CD4-positive, alpha-beta T cell treated with Interleukin-4 for 1 hour (primary cell): ENCODE measurements around the gene NSMF.
A peak's percentile ranks its signal among the peaks of the same experiment; 100 is the strongest.
"Not testable (repeated sequence)": the region's sequence is repeated elsewhere in the genome, so short reads cannot be mapped to it uniquely, and the experiment has no call there.

Source experiments
- DNase-seq, 2 donors: peaks; one replicate each; pipeline ENCODE4 v3.0.0-alpha.2; 2020 to 2022

The NSMF gene

DNA sequence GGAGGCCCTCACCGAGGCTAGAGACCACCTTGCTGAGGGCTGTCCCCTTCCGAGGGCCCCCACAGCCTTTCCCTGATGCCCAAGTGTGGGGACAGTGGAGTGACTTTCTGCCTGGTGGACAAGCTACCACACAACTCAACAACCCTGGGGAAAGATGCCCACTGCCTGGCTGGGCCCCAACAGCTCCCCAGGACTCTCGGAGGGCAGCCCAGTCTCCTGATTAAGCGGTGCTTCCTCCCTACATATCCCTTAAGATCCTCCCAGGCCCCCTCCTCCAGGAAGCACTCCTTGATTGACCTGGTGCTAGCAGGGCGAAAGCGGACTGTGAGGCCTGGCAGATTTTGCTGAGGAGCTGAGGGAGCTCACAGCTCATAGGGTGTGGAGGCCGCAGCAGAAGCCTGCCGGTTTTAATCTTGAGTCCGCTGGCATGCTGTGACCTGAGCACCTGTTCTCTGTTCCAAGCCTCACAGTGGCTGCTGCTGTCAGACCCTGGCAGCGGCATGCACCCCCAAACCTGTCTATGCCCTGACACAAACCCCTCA is 2.2 kb downstream of the NSMF start:
- DNase-seq: no peak

DNA sequence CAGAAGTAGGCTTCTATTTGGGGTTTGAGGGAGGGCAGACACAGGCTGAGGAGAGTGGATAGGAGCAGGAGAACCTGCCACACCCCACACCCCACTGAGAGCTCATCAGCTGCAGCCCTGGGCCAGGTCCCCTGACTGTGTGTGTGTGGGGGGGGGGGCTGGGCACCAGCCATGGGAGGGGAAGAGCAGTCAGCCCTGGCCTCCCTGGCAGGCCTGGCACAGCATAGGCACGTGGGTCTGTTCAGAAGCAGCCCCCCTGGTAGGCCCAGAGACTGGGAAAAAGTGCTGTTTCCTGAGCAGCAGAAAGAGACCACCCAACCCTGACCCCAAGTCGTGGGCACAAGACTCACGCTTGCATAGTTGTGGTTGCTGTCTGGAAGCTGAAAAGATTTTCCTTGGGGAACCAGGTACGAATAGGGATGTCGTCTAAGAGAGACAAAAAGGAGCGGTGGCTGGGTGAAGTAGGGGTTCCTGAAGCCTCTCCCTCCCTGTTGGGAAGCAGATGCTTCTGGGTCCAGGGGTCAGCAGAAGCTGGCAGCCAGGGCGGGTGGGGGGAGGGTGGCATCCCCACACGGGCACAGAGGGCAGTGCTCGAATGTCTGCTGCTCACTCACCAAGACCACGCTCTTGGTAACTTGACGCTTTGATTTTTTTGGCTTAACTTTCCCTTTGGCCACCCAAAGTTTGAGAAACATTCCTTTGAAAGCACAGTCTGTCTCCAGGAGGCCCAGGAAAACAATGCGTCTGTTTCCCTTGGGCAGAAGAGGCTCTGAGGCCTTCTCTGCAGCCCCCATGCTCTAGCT is 2.9 kb downstream of the NSMF start:
- no peak for DNase-seq

DNA sequence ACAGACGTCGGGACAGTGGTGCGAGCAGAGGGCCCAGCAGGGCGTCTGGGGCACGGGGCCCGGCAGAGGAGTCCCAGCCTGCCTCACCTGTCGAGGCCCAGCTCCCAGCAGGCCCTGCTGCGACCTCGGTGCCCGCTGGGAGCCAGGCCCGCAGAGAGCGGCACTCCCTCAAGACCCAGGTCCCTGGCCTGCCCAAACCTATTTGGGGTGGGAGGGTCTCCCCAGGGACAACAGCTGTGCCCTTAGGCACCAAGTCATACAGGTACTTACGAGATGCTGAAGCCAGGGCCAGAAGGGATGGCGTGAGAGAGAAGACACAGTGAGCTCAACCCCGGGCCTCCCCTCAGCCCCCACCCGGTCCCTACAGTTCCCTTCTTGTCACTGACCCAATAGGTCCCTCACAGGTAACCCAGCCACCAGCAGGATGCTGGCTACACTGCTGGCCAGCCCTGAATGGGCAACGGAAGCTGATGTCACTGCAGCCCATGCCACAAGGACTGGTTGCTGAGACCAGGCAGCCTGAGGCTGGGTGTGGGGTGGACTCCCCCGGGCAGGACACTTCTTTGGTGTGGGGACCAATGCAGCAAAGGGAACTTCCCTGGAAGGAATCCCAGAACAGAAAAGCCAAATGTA is 3.7 kb downstream of the NSMF start:
- DNase-seq: no peak

DNA sequence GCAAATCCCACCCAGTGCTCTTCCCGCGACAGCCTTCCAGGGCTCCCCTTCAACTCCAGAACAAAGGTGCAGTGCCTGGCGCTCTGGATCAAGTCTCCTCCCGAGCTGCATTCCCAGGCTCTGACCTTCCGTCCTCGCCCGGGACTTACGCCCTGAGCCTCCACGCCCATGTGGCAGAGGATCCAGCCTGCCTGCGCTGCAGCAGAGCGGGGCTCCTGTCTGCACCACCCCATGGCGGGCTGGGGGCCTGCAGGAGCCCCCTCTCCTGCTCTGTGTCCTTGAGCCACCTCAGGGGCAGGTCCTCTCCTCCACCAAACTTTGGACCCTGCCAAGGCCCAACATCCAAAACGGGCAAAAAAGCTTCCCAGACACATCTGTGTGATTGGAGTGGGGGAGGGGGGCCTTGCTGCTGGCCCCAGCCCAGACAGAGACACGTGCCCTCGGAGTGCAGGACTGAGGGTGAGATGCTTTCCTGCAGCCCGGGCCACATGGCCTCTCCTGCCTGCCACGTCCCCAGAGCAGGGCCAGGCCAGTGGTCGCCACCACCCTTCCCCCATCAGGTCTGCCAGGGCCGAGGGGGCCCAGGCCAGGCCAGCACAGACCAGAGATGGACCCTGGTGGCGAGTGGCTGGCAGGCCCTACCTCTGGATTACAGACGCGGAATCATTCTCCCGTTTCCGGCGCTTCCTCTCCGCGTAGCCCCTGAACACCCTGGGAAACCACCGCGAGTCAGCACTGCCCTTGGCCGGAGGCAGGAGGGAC is 4.4 kb downstream of the NSMF start:
- no peak for DNase-seq

DNA sequence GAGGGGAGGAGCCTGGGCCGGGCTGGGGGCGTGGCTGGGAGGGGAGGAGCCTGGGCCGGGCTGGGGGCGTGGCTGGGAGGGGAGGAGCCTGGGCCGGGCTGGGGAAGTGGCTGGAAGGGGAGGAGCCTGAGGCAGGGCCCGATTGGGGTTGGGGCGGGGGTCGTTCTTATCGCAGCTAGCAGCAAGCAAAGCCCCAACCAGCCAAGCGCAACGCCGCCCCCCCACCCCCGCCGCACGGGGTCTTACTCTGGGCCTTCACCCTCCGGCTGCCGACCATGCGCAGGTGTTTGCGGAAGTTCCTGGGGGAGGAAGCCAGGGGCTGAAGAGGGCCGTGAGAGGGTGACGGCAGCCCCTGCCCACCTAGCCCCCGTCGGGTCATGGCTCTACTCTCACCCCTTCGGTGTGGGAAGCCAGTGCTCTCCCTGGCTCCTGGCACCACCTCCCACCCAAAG is 5.0 kb downstream of the NSMF start:
- peak in 1 of 2 donors; percentile 61 for DNase-seq

DNA sequence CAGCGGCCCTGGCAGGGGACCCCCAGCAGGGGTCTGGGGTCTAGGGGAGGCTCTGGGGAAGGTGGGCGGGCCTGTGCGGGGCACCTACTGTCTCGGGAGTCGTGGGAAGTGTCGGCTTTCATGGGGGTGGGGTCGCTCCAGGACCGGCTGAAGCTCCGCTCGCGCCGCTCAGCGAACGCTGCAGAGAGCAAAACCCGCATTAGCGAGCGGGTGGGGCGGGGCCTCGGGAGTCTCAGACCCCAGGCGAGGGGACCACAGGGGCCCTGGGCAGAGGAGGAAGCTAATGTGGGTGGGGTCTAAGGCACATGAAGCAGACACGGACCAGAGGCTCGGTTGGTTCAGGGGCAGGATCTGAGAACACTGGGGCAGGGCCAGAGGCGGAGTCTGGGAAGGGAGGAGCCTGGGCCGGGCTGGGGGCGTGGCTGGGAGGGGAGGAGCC is 5.5 kb downstream of the NSMF start:
- DNase-seq: peak; percentile 65 to 80

DNA sequence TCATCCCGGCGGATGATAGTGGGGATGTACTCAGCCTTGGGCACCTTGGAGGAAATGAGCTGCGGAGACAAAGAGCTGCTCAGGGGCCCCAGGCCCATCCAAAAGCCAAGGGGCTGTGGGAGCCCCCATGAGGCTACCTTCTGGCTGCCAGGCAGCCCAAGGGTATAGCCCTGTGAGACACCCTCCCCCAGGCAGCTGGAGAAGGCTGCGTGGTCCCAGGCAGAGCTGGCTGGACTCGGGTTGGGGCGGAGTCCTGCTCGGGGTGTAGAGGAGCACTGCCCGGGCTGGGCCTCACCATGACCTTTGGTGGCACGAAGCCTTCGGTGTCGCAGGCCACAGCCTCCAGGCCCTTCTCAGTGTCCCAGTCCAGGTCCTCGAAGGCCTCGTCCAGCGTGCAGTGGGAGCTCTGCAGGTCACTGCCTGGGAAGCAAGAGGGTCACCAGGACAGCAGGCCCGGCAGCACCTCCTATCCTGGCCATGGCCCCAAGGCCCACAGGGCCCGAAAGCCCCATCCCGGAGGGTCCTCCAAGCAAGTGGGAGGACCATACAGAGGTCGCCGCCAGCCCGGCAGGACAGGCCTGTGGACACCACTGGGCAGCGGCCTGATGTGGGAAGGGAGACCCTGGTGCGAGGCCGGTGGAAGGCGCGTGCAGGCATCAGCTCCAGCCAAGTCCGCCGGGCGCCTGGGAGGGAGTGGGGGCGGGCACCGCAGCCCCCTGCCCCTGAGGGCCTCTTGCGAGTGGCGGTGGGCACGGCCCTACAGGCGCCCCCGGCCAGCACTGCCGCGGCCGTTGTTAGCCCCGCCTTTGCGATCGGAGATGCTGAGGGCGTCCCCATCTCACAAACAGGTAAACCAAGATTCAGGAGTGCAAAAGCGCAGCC is 6.1 kb downstream of the NSMF start:
- DNase-seq: no peak

DNA sequence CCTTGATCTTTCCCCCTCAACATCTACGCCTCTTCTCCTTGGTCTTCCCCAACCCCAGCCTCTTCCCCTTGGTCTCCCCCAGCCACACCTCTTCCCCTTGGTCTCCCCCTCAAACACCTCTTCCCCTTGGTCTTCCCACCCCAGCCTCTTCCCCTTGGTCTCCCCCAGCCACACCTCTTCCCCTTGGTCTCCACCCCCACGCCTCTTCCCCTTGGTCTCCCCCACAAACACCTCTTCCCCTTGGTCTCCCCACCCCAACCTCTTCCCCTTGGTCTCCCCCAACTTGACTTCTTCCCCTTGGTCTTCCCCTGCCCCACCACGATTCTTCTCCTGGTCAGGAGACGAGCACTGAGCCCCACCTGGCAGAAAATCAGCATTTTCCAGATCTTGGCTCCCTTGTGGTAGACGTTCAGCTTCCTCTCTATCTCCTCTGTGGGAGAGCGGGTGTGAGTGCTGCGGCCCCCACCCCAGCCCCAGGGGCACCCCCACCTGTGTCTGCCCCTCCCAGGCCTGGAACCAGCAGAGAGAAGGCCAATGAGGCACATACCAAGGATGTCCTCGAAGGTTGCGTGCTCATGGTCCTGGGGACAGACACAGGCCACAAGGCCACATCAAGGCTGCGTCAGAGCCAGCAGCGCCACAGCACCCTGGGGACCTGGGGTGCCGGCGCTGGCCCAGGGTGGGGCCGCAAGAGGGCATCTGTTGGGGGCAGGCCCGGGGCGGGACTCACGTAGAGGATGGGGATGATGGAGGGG is 7.0 kb downstream of the NSMF start:
- DNase-seq: no peak

DNA sequence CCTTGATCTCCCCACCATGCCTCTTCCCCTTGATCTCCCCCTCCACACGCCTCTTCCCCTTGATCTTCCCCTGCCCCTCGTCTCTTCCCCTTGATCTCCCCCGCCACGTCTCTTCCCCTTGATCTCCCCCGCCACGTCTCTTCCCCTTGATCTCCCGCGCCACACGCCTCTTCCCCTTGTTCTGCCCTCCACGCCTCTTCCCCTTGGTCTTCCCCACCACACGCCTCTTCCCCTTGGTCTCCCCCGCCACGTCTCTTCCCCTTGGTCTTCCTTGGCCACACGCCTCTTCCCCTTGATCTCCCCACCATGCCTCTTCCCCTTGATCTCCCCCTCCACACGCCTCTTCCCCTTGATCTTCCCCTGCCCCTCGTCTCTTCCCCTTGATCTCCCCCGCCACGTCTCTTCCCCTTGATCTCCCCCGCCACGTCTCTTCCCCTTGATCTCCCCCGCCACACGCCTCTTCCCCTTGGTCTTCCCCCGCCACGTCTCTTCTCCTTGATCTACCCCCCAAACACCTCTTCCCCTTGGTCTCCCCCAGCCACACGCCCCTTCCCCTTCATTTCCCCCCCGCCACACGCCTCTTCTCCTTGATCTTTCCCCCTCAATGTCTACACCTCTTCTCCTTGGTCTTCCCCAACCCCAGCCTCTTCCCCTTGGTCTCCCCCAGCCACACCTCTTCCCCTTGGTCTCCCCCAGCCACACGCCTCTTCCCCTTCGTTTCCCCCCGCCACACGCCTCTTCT is 7.7 kb downstream of the NSMF start:
- not testable (repeated sequence) for DNase-seq

DNA sequence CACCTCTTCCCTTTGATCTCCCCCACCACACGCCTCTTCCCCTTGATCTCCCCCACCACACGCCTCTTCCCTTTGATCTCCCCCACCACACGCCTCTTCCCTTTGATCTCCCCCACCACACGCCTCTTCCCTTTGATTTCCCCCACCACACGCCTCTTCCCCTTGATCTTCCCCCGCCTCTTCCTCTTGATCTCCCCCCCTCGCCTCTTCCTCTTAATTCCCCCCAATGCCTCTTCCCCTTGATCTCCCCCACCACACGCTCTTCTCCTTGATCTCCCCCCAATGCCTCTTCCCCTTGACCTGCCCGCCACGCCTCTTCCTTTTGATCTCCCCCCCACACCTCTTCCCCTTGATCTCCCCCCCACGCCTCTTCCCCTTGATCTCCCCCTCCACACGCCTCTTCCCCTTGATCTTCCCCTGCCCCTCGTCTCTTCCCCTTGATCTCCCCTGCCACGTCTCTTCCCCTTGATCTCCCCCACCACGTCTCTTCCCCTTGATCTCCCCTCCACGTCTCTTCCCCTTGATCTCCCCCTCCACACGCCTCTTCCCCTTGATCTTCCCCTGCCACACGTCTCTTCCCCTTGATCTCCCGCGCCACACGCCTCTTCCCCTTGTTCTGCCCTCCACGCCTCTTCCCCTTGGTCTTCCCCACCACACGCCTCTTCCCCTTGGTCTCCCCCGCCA is 8.5 kb downstream of the NSMF start:
- DNase-seq: peak; percentile 65 to 82

DNA sequence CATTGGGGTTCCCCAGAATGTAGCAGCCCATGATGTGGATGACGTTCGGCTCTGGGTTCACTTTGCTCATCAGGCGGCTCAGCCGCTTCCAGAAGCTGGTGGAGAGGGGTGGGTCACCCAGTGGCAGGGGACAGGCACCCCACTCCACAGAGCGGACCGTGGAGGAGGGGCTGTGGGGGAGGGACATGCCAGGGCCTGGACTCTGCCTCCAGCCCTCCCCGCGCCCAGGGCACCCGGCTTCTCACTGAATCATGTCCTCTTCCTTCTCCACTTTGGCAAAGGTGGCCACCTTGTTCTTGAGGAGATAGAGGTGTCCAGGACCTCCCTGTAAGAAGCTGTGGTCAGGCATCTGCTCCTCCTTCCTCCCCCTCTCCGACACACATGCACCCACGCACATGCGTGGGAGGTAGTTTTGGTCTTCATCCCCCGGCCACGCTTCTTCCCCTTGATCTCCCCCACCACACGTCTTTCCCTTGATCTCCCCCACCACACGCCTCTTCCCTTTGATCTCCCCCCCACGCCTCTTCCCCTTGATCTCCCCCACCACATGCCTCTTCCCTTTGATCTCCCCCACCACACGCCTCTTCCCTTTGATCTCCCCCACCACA is 9.1 kb downstream of the NSMF start:
- peak in 1 of 2 donors; percentile 61 for DNase-seq

DNA sequence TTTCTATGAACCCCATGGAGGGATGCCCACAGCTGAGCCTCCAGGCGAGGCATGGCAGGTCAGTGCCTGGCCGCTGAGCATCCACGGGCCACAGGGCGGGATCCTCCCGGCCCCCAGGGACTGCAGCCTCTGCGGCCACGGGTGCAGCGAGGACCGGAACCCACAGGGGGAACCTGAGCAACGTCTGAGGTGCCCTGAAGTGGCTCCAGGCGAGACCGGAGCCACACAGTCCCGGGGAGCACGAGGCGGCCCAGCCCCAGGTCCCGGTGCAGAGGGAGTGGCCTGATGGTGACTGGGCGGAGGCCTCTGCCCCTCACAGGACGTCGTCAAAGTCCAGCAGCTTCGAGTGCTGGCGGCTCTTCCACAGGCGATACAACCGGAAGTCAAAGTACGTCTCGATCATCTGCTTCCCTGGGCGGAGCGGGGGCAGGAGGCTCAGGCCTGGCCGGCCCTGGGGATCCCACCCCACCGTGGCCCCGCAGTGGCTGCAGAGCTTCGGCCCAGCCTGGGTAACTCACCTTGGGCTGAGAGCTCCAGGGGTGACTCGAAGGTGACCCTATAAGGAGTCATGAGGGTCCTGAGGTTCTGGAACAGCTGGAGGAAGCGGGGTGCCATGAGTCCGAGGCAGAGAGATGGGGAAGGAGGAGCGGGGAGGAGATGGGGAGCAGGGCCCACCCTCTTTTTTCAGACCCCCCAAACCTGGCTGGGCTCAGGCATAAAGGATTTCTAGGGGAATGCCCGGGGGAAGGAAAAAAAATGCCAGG is 9.9 kb downstream of the NSMF start:
- no peak for DNase-seq

DNA sequence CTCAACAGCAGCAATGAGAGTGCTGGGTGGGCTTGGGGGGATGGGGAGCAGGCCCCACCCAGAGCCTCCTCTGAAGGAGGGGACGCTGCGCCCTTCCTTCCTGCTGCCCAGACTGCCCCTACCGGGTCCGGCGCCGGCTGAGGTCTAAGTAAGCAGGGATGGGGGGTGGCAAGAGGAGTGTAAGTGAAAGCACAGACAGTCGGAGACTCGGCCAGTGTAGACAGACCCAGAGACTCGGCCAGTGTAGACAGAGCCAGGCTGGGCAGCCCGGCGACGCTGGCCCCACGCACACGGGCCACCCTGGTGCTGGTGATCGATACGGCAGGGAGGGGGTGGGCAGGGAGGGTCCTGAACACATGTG is 10.6 kb downstream of the NSMF start:
- DNase-seq: no peak

DNA sequence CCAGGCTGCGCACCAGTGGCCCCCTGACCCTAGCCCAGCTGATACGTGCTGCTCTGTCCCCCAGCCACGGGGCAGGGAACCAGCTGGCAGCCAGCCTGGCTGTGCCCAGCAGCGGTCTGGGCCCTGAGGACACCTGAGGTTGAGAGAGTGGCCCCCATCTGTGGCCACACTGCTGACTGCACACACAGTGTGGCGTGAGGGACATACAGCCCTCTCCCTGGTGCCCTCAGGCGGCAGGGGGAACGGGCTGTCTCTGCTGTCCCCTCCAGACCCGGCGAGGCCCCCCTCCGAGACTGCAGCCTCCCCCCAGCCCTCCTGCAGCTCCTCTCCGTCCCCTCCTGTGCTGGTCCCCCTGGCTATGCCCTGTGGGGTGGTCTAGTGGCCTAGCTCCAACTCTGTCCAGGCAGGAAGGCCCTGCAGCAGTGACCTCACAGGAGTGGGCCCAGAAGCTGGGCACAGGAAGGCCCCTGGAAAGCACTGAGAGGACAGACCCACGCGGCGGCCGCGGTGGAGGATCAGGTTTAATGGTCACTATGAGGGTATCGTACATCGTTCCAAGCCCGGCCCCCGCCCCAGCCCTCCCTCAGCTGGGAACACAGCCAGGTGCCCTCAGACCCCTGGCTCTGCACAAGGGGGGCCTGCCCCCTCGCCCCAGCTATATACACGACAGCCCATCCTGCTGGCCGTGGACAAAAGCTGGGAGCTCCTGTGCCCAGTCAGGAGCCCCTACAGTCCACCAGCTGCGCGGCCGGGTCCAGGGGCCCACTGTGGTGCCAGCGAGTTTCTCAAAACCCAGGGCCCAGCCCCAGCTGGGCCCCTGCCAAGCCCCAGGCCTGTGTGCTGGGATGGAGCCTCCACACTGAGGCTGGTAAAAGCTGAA is 11.2 kb downstream of the NSMF start:
- no peak for DNase-seq

DNA sequence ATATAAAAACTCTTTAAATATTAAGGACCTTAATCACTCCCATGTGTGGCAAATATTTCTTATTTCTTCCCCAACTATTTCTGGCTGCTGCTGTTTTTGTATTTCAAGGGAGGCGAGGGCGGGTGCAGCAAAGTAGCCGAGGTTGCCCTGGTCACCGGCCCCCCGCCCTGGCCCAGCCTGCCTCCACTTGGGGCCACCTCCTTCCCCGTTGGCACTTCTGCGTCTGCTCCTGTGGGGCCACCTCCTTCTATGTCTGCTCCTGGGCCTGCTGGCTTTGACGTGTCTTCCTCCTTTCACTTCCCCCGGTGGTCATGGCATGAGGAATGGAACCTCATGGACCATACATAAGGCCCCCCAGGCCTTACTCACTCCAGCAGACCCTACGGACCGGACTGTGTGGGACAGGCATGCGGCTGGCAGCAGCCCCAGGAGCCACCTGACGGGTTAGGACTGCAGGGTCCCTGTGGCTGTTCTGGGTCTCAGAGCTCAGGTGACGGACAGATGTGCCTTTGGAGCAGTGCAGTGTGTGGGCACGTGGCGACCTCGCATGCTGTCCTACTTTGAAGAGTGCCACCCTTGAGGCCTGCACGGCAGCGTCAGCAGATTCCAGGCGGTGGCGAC is 12.2 kb downstream of the NSMF start:
- peak in 1 of 2 donors; percentile 42 for DNase-seq

DNA sequence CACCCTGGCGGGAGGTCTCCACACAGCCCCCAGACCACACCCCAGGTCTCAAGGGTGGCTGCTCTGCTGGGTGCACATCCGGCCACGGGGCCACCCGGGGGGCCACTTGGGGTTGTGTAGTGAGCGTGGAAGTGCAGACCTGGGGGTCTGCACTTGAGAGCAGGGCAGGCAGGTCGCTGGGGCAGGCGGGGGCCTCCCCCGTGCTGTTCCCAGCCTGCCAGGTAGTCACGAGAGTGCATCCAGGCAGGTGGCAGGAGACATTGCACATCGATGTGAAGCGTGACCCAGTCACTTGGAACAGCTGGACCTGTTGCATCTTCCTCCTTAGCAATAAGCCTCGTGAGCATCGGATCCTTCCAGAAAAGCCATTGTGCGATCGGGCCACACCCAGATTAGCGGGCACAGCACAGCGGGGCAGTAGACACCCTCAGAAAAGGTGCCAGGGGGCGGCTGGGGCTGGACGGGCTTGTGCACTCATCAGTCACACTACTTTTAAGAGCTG is 13.2 kb downstream of the NSMF start:
- no peak for DNase-seq

DNA sequence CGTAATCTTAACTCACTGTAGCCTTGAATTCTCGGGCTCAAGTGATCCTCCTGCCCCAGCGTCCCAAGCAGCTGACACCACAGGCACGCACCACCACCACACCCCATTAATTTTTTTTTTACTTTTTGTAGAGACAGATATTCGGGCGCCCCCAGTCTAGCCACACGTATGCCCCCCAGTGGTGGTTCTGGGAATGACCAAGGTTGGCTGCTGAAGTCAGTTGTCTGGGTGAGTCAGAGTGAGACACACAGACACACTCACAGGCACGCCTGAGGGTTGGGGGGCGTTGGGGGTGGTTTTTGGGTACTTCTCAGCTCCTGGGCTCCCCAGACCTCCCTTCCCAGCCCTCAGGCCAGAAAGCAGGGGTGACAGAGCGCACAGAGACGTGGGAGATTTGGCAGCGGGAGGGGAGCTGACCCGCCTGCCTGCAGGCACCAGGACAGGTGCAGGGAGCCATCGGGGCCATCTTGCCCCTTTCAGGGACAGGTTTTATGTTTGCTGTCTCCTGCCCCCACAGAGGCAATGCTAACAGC is 13.8 kb downstream of the NSMF start:
- peak; percentile 88 for DNase-seq
